ENCODE results near the gene BMP8B. TPM values are rescaled to one million over a fixed set of nuclear protein-coding genes. Genes with fewer than 3 reads are reported as not detected.

BMP8B gene
- total and polyA plus RNA-seq, 11 donors: 0.08 to 0.68 (median 0.49) TPM

- H3K9me3 ChIP-seq: peaks cover 0 to 15% (median 6%) of the 10 kb centered on the region in 12 donors
- no peak for TF ChIP-seq CTCF (IDR thresholded peaks at IDR 0.05)
- no peak overlapping the region for H3K27ac ChIP-seq
- H3K27me3 ChIP-seq: no peaks in the 10 kb centered on the region
- WGBS, 4 donors: 83 to 86% (median 84%) methylated on average over 6 to 8 of the region's 8 CpGs
- no peak overlapping the region for H3K4me3 ChIP-seq
- intact Hi-C loops (cut with DNase I): loop anchor here in 1 of 10 donors (10.0 kb wide), 1 partner anchor 204 kb away; no protein-coding TSS in a partner anchor
- no peaks in the 10 kb centered on the region for H3K4me1 ChIP-seq
- H3K36me3 ChIP-seq: no peaks in the 10 kb centered on the region
- no peak for ATAC-seq
- DNase-seq: no peak
These were observed 20.3 kb upstream of the BMP8B start for GRCh38 chr1:39808784-39809517.

GRCh38 chr1:39805385-39805784, 16.7 kb upstream of the BMP8B start:
- Histone ChIP-seq H3K27me3 (no peaks in the 10 kb centered on the region), H3K4me3 (no peak overlapping the region), H3K4me1 (peaks cover 0 to under 1% (median 0%) of the 10 kb centered on the region in 12 donors), H3K9me3 (peaks cover 0 to 15% (median 6%) of the 10 kb centered on the region in 12 donors), H3K36me3 (no peaks in the 10 kb centered on the region), H3K27ac (no peak overlapping the region)
- WGBS, 4 donors: 94 to 97% (median 95%) methylated on average over 2 of the region's 2 CpGs
- DNase-seq (no peak), ATAC-seq (no peak)
- TF ChIP-seq POLR2A (IDR thresholded peaks at IDR 0.05): no peak
- no peak for TF ChIP-seq CTCF (IDR thresholded peaks at IDR 0.05)
- intact Hi-C loops (cut with DNase I): loop anchor here in 1 of 10 donors (10.0 kb wide), 1 partner anchor 201 kb away; no protein-coding TSS in a partner anchor

- no peaks in the 10 kb centered on the region for H3K36me3 ChIP-seq
- no peaks in the 10 kb centered on the region for H3K27me3 ChIP-seq
- ATAC-seq: no peak
- peaks cover 0 to 13% (median 0%) of the 10 kb centered on the region in 12 donors for H3K4me1 ChIP-seq
- no peak for DNase-seq
- peaks cover 0 to 15% (median 6%) of the 10 kb centered on the region in 12 donors for H3K9me3 ChIP-seq
- H3K27ac ChIP-seq: no peak overlapping the region
- WGBS, 4 donors: 82 to 87% (median 84%) methylated on average over 14 of the region's 14 CpGs
- H3K4me3 ChIP-seq: no peak overlapping the region
- TF ChIP-seq POLR2A (IDR thresholded peaks at IDR 0.05) (no peak), CTCF (IDR thresholded peaks at IDR 0.05) (no peak)
- intact Hi-C loops (cut with DNase I): loop anchor here in 1 of 10 donors (10.0 kb wide), 1 partner anchor 198 kb away; no protein-coding TSS in a partner anchor
These were observed 14.0 kb upstream of the BMP8B start for GRCh38 chr1:39802496-39803260.

- TF ChIP-seq CTCF (IDR thresholded peaks at IDR 0.05): no peak
- no peak for TF ChIP-seq POLR2A (IDR thresholded peaks at IDR 0.05)
- intact Hi-C loops (cut with DNase I): loop anchor here in 1 of 10 donors (10.0 kb wide), 1 partner anchor 196 kb away; no protein-coding TSS in a partner anchor
- WGBS, 4 donors: 87 to 90% (median 87%) methylated on average over 3 of the region's 3 CpGs
These were observed 11.8 kb upstream of the BMP8B start for GRCh38 chr1:39800471-39800835.

More at GRCh38 chr1:39800471-39800835, 11.8 kb upstream of the BMP8B start:
- DNase-seq: no peak
- Histone ChIP-seq H3K4me1 (peaks cover 0 to 13% (median 0%) of the 10 kb centered on the region in 12 donors), H3K4me3 (no peak overlapping the region), H3K9me3 (peaks cover 0 to 8% (median 2%) of the 10 kb centered on the region in 12 donors), H3K27ac (no peak overlapping the region), H3K27me3 (no peaks in the 10 kb centered on the region), H3K36me3 (no peaks in the 10 kb centered on the region)
- no peak for ATAC-seq

Data from heart left ventricle (tissue), 16 donors.